NCI-H2196 treated with DMSO at 0.1 percent for 48 hours (cell line): ENCODE measurements around the gene C11orf58.

Experiments used
- DNase-seq: peaks from one replicate; lab custom pipeline; 2025; ENCODE audit not compliant: unreplicated experiment; lab: John Stamatoyannopoulos, UW

Gene C11orf58

DNA sequence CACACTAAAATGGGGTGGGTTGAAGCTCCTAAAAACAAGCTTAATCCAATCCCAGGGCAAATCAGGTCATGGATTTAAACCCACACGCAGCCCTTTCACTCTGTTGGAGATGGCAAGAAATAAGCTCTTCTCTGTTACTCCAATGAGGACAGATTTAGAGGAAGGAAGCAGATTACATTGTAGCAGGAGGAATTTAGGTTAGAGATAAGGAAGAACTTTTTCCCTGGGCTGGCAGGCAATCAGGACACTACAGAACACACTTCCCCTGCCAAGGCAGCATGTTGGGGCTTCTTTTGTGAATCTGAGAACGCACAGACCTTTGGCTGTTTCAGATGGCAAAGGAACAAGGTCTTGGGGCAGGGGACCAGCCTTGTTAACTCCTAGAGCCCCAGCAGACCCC is 46.2 kb downstream of the C11orf58 start:
- no peak for DNase-seq

DNA sequence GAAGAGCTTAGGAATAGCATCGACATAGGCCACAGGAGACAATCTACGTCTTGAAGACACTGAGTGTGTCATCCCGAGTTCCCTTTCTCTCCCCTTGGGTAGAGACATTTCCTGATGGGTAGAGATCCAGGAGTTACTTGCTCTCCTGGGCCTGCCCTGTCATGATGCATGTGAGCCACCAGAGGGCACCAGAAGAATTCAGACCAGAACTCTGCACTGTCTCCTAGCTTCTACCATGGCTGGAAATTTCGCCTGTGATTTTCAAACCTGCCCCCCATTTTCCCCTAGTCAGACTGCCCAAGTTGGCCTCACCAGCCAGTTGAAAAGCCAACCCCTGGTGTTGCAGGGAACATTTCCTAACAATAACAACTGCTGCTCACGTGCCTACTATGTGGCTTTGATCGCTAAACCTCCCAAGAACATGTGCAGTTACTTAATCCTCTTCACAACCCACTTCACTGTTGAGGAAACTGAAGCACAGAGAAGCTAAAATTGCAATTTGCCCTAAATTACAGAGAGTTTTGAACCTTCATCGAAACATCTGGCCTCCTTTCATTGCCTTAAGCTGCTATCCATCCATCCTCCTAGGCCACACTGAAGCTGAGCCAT is 47.2 kb downstream of the C11orf58 start:
- DNase-seq, result peak; percentile 55

DNA sequence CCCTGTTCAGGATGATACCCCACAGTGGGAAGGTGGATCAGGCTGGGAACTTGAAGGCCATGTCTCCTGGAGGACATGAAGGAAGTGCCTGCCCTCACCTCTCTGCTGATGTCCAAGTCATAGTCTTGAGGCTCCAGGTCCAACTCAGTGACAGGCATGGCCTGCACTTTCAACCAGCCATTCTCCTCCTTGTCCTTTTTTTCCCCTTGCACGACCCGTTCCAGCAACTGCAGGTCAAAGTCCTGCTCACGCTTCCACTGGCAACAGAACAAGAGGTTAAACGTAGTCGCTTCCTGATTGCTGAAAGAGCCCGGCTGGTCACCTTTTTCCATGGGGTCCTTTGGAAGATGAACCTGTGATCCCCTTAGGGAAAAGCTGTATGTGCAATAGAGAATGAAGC is 47.7 kb downstream of the C11orf58 start:
- no peak for DNase-seq

GRCh38 chr11:16787035-16787742 is 48.7 kb downstream of the C11orf58 start:
- DNase-seq, result no peak

DNA sequence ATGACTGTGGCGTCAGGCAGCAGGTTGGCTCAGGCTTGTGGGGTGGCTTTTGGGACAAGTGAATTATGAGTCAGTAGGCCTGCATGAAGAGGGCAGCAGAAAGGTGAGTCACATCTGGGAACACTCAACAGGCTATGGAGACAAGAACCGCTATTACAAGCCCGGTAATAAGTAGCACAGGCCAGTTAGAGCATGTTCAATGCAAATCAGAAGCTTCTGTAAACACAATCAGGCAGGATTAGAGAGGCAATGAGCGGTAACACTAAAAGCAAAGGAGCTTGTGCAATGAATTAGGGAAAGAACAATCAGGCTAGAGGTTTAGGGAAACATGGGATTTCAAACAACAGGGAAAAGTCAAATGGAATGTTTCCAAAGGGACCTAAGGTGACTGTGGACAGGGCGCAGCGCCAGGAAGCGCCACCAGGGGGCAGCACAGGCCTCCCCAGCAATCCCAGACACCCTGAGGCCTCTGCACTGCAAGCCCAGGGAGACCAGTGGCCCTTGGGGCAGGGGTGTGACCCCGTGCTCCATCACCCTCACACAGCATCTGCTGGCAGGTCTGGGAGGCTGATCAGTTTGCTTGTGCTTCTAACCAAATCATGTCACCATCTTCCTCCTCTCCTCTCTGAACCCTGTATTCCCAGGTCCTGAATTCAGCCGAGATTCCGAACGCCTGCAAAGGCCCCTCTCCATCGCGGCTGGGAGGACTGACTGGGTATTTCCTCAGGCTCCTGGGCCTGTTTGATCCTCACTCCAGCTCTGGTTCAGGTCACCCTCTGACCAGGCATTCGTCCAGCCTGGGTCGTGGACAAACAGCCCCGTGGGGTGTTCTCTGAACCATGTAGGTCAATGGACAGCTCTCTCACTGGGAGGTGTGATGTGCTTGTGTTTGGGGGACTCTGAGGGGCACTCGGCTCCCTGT is 50.0 kb downstream of the C11orf58 start:
- peak; percentile 38 for DNase-seq

GRCh38 chr11:16789063-16789420 is 50.6 kb downstream of the C11orf58 start:
- DNase-seq, result no peak

GRCh38 chr11:16789560-16790485 is 51.4 kb downstream of the C11orf58 start:
- no peak for DNase-seq

GRCh38 chr11:16790486-16791190 is 52.2 kb downstream of the C11orf58 start:
- no peak for DNase-seq

- no peak for DNase-seq
These were observed 52.9 kb downstream of the C11orf58 start for GRCh38 chr11:16791191-16791961.

GRCh38 chr11:16792426-16792825 is 54.0 kb downstream of the C11orf58 start:
- no peak for DNase-seq

- no peak for DNase-seq
These were observed 54.6 kb downstream of the C11orf58 start for GRCh38 chr11:16793009-16793408.

DNA sequence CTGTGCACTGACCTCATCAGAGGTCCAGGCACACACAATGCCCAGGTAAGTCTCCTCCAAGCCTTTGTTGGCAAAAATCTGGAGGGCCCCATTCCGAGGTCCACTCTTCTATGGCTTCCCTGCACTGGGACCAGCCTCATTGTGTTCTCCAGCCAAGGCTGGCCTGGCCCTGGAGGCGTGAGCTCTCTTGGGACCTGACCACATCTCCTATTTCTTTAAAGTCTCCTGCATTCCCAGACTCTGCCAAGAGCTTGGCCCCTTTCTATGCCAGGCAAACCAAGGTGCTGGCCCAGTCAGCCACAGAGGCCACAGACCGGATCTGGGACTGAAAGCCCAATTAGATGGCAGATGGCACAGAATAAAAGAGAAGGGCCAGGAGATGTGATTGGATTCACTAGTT is 55.1 kb downstream of the C11orf58 start:
- DNase-seq, result no peak

GRCh38 chr11:16794047-16794818 is 55.8 kb downstream of the C11orf58 start:
- DNase-seq, result no peak

- DNase-seq, result no peak
These were observed 56.7 kb downstream of the C11orf58 start for GRCh38 chr11:16795146-16795545.

- no peak for DNase-seq
These were observed 57.9 kb downstream of the C11orf58 start for GRCh38 chr11:16796311-16796710.

DNA sequence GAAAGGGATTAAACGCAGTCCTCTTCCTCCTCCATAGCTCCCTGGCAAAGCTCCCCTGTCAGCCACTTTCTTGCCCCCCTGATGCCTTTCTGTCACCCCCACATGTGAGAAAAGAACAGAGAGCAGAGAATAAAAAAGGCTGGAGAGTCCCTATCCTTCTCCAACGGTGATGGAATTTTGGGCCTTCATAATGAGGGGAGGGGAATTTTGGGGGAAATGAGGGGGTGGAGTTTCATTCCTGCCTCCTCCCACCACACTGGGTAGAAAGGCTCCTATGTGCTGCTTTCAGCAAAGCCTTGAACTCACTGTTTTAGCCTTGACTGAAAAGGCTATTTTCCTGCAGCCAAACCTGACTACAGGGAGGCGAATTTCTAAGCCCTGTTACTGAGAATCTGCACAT is 59.3 kb downstream of the C11orf58 start:
- no peak for DNase-seq

- no peak for DNase-seq
These were observed 60.8 kb downstream of the C11orf58 start for GRCh38 chr11:16799221-16799620.

GRCh38 chr11:16799890-16800289 is 61.4 kb downstream of the C11orf58 start:
- DNase-seq, result no peak

DNA sequence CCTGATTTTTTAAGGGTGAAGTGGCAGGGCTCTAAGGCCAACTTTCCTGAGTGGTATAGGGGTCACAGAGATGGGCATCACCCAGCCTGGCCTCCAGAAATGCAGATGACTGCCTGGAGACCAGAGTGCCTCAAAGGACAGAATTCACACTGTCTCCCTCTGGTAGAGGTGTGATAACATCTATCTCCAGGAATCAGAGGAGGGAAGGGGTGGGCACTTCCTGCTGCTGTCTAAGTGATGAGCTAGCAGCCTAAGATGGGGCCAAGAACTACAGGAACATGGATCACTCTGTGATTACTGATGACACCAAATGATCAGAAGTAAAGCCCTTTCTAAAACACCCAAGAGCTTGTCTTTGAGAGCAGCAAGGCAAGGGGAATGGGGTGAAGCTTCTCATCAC is 61.9 kb downstream of the C11orf58 start:
- DNase-seq, result no peak
